HG03066 (cell line): ENCODE results near the gene PDF.

ENCODE experiments used
- ATAC-seq: cut with Tn5 transposase; IDR thresholded peaks from one replicate; pipeline ENCODE4 v1.9.1; 2021; ENCODE audit warnings: low read depth; ENCODE audit not compliant: unreplicated experiment

The PDF gene

GRCh38 chr16:69286941-69287713 is 43.3 kb downstream of the PDF start:
- no peak for ATAC-seq

- no peak for ATAC-seq
Observed at GRCh38 chr16:69285240-69285639, 45.1 kb downstream of the PDF start.

- no peak for ATAC-seq
Observed at GRCh38 chr16:69283851-69284250, 46.5 kb downstream of the PDF start.

- no peak for ATAC-seq
Observed at GRCh38 chr16:69277413-69277812, 53.0 kb downstream of the PDF start.
